GM19372 (cell line): ENCODE results near the gene NUDT19.
"Not testable (repeated sequence)": the region's sequence is repeated elsewhere in the genome, so short reads cannot be mapped to it uniquely, and the experiment has no call there.

Experiments used
- ATAC-seq: cut with Tn5 transposase; IDR thresholded peaks from one replicate; pipeline ENCODE4 v1.9.1; 2021; ENCODE audit warnings: mild to moderate bottlenecking, low read depth, moderate library complexity; ENCODE audit not compliant: unreplicated experiment

NUDT19 gene

GRCh38 chr19:32704006-32704405 is 12.4 kb downstream of the NUDT19 start:
- not testable (repeated sequence) for ATAC-seq

GRCh38 chr19:32708457-32708856 is 16.8 kb downstream of the NUDT19 start:
- ATAC-seq, result no peak

- ATAC-seq, result no peak
Measured at GRCh38 chr19:32709032-32709431, 17.4 kb downstream of the NUDT19 start.

- no peak for ATAC-seq
Measured at GRCh38 chr19:32711747-32712146, 20.1 kb downstream of the NUDT19 start.

- not testable (repeated sequence) for ATAC-seq
Measured at GRCh38 chr19:32716203-32716602, 24.6 kb downstream of the NUDT19 start.

- ATAC-seq, result no peak
Measured at GRCh38 chr19:32717496-32717895, 25.9 kb downstream of the NUDT19 start.

- no peak for ATAC-seq
Measured at GRCh38 chr19:32718286-32718685, 26.7 kb downstream of the NUDT19 start.

GRCh38 chr19:32719611-32720059 is 28.0 kb downstream of the NUDT19 start, which contains the start of gene TDRD12:
TSS of gene TDRD12 (plus strand) at chr19:32719767. CDS start at chr19:32720073, 306 bp downstream.
- no peak for ATAC-seq

- ATAC-seq, result no peak
Measured at GRCh38 chr19:32720216-32720935, 28.8 kb downstream of the NUDT19 start.

GRCh38 chr19:32720936-32721250 is 29.3 kb downstream of the NUDT19 start:
- no peak for ATAC-seq

GRCh38 chr19:32735936-32736335 is 44.3 kb downstream of the NUDT19 start:
- ATAC-seq, result no peak

- no peak for ATAC-seq
Measured at GRCh38 chr19:32743021-32743420, 51.4 kb downstream of the NUDT19 start.

GRCh38 chr19:32743447-32743846 is 51.8 kb downstream of the NUDT19 start:
- ATAC-seq, result no peak

GRCh38 chr19:32744555-32745325 is 53.1 kb downstream of the NUDT19 start:
- no peak for ATAC-seq

- ATAC-seq, result not testable (repeated sequence)
Measured at GRCh38 chr19:32745594-32746251, 54.1 kb downstream of the NUDT19 start.

GRCh38 chr19:32746631-32747196 is 55.1 kb downstream of the NUDT19 start:
- ATAC-seq, result peak; percentile 48

- no peak for ATAC-seq
Measured at GRCh38 chr19:32748497-32748896, 56.9 kb downstream of the NUDT19 start.

- ATAC-seq, result no peak
Measured at GRCh38 chr19:32748948-32749347, 57.3 kb downstream of the NUDT19 start.

- ATAC-seq, result no peak
Measured at GRCh38 chr19:32749361-32749760, 57.7 kb downstream of the NUDT19 start.

GRCh38 chr19:32750441-32751055 is 58.9 kb downstream of the NUDT19 start:
- ATAC-seq, result no peak

- no peak for ATAC-seq
Measured at GRCh38 chr19:32751066-32751465, 59.4 kb downstream of the NUDT19 start.
